Fibroblast of villous mesenchyme (primary cell): ENCODE data around the gene DAB1. TPM values are rescaled to one million over a fixed set of nuclear protein-coding genes. Genes with fewer than 3 reads are reported as not detected.

Experiments
- DNase-seq: peaks from one replicate; pipeline ENCODE4 v3.0.0-alpha.2; 2010; ENCODE audit warnings: low read depth
- H3K4me3 ChIP-seq: 2 replicates; pipeline ENCODE4 v1.5.1; 2011; ENCODE audit warnings: low read depth, mild to moderate bottlenecking, low read length
- total RNA-seq: library from RNA; depleted of rRNA; stranded (reverse); fragments of >200 nt; gene quantifications from 2 replicates; pipeline ENCODE4 v1.2.3, GENCODE V29; 2012
- TF ChIP-seq, protein P1 (sequence below): IDR thresholded peaks from 2 replicates; pipeline ENCODE4 v1.5.1; 2012; ENCODE audit warnings: low read depth, mild to moderate bottlenecking, low read length; ENCODE audit not compliant: insufficient read depth

DAB1 gene
- total RNA-seq, 1 donor = not detected

DNA sequence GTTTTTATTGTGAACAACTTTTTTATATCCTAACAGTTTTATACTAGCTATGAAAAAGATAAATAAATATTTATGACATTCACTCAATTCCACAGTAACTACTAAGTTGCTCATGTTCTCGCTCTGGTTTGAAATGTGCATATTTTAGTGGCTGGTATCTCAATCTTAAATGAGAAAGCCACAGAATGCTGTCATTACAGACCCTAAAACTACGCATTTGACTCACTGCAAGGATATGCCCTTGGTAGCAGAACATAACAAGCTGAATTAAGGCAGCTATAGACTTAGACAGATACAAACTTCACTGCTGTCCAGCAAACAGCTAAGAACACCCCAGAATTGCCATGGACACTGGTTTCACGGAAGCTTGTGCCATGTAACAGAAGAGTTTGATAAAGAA, 19.0 kb downstream of the DAB1 start:
- TF ChIP-seq, protein P1, sequence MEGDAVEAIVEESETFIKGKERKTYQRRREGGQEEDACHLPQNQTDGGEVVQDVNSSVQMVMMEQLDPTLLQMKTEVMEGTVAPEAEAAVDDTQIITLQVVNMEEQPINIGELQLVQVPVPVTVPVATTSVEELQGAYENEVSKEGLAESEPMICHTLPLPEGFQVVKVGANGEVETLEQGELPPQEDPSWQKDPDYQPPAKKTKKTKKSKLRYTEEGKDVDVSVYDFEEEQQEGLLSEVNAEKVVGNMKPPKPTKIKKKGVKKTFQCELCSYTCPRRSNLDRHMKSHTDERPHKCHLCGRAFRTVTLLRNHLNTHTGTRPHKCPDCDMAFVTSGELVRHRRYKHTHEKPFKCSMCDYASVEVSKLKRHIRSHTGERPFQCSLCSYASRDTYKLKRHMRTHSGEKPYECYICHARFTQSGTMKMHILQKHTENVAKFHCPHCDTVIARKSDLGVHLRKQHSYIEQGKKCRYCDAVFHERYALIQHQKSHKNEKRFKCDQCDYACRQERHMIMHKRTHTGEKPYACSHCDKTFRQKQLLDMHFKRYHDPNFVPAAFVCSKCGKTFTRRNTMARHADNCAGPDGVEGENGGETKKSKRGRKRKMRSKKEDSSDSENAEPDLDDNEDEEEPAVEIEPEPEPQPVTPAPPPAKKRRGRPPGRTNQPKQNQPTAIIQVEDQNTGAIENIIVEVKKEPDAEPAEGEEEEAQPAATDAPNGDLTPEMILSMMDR = no peak
- no peak overlapping the region for H3K4me3 ChIP-seq
- DNase-seq = no peak

DNA sequence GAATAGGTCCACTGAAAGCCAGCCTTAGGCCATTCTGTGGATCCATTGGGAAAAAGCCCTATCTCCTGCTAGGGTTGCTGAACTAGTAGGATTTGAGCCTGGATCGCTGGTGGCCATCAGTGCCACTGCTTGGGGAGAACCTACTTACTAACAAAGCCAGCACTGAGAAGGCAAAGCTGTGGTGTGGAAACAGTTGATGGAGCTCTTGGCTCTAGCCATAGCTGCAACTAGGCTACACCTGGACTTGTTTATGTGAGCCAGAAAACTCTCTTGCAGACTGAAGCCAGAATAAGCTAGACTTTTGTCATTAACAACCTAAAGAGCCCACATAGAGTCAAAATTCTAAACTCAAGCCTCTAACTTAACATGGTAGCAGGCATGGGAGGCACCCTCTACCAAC, 20.7 kb downstream of the DAB1 start:
- no peak for DNase-seq
- TF ChIP-seq, protein P1 = no peak
- no peak overlapping the region for H3K4me3 ChIP-seq

DNA sequence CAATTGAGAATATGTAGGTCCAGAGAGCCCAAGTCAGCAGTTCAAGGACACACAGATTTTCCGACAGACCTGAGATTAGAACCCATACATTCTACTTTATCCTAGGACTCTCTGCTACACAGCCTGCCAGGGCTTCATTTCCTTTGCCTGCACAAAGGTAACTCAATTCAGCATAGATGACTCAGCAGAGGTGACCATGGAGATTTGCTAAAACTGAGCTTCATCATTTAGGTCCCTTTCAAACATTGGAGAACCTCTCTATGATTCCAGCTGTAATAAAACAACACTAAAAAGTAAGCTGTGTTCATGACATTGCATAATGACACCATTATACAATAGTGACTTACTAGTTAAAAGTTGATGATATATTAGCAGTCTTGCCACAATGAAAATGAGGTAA, 22.2 kb downstream of the DAB1 start:
- H3K4me3 ChIP-seq = no peak overlapping the region
- no peak for DNase-seq
- TF ChIP-seq, protein P1 = no peak

DNA sequence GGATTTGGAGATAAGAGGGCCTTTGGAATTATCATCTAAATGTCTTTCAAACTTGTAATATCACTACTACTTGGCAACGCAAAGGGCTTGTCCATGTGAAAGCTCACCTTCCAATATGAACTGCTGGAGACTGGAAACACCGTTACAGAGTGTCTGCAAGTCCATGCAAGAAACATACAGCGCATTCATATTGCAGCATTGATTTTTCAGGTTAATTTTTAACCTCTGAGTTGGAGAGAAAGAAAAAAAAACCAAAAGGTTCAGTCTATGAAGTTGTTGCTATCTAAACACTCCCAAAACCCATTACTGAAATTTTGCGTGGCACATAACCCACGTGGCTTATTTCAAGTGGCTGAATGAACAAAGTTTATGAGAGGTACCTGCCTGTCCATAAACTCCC, 23.8 kb downstream of the DAB1 start:
- TF ChIP-seq, protein P1 = no peak
- no peak for DNase-seq
- H3K4me3 ChIP-seq = no peak overlapping the region

DNA sequence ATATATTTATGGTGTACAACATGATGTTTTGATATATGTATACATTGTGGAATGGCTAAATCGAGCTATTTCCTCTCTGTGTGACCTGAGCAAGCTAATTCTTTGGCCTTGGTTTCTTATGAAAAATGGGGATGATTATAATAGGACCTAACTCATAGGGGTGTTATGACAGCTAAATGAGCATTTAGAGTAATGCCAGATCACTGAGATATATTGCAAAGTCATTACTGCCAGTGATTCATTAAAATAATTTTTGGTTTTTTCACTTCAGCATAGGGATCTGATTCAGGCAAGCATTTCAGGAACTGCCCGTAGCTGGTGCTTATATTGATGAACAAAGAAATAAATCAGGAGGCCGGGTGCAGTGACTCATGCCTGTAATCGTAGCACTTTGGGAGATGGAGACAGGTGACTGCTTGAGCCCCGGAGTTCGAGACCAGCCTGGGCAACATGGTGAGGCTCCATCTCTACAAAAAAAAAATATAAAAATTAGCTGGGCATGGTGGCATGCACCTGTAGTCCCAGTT, 30.7 kb downstream of the DAB1 start:
- H3K4me3 ChIP-seq = no peak overlapping the region
- TF ChIP-seq, protein P1 = no peak
- no peak for DNase-seq

DNA sequence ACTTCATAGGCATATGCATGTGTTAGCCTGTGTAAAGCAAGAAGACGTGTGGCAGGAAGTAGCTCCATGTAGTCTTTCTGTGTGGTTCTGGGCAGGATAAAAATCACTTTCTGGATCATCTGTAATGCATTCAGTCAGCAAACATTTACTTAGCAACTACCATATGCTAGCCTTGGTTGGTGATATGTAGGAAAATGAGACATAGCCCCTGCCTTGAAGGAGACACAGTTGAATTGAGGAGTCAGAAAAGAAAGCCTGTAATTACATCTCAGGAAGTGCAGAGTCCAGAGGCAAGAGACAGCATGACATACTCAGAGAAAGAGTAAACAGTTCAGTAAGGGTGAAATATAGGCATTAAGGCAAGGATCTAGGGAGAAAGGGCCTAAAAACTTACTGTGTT, 38.5 kb downstream of the DAB1 start:
- TF ChIP-seq, protein P1 = no peak

DNA sequence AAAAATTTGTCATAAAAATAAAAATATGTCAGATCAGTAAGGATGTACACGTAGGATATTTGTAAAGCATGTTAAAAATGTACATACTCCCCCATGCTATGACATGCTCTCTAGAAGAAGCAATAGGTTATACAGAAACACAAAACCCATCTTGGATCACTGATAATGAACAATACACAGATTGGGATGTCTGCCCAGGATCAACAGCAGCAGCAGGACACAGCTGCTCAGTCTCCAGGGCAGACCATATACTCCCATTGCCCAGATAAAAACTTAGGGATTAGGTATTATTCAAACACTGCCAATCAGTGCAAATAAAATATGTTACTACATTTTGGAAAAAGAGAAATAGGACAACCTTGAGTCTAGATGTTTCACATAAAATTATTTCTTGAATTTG, 39.0 kb downstream of the DAB1 start:
- TF ChIP-seq, protein P1 = no peak
- H3K4me3 ChIP-seq = no peak overlapping the region
- DNase-seq = no peak

More for the DNA sequence above, 38.5 kb downstream of the DAB1 start:
- DNase-seq = no peak
- H3K4me3 ChIP-seq = no peak overlapping the region
